B cell (primary cell): Measurements from ENCODE around the gene RBM20. TPM values are rescaled to one million over a fixed set of nuclear protein-coding genes. Genes with fewer than 3 reads are reported as not detected.

Experiments used
- ATAC-seq: fragments of 200-7000 bp; cut with Tn5 transposase; one replicate; pipeline ENCODE4 v1.10.0; 2021; ENCODE audit warnings: low read depth, mild to moderate bottlenecking, moderate number of reproducible peaks, moderate library complexity
- CTCF ChIA-PET: fragments of 350-600 bp; sonication (Branson Sonifier 250); formaldehyde crosslinking; loops from one replicate; lab custom pipeline; 2021; ENCODE audit warnings: antibody characterized with exemption, inconsistent platforms; lab: Charles Lee
- POLR2A ChIA-PET: fragments of 350-600 bp; sonication (Branson Sonifier 250); formaldehyde crosslinking; loops from one replicate; lab custom pipeline; 2021; ENCODE audit warnings: antibody characterized with exemption; lab: Charles Lee
- DNase-seq: peaks from one replicate; pipeline ENCODE4 v3.0.0; 2013
- H2AFZ ChIP-seq: 2 replicates; pipeline ENCODE4 v1.6.1; 2012; ENCODE audit warnings: mild to moderate bottlenecking, low read depth, low read length; ENCODE audit not compliant: insufficient read depth, poor library complexity, severe bottlenecking
- H3K27ac ChIP-seq, 2 donors: 1 replicate in 1 of 2; 2 replicates in 1 of 2; pipeline ENCODE4 v1.5.1; 2012 to 2013; ENCODE audit warnings: low read length in 2 of 2, mild to moderate bottlenecking in 2 of 2, moderate library complexity in 1 of 2
- H3K27me3 ChIP-seq, 4 experiments: fragments of 200-600 bp in 1 of 4; sonication (generic) in 1 of 4; replicated peaks in 1 of 4; 1 replicate in 2 of 4; 2 replicates in 2 of 4; pipeline versions ENCODE4 v1.6.1 to v1.7.0; 2013 to 2016; ENCODE audit warnings: low read length in 3 of 4, mild to moderate bottlenecking in 2 of 4, mixed read lengths in 1 of 4, moderate library complexity in 1 of 4; ENCODE audit not compliant: insufficient read depth in 4 of 4, control insufficient read depth in 3 of 4; ENCODE audit errors: control extremely low read depth in 1 of 4
- H3K36me3 ChIP-seq, 2 experiments: replicated peaks in 1 of 2; 1 replicate in 1 of 2; 2 replicates in 1 of 2; pipeline versions ENCODE4 v1.6.1 to v1.7.1; 2013; ENCODE audit warnings: low read length in 1 of 2; ENCODE audit not compliant: insufficient read depth in 2 of 2, control insufficient read depth in 1 of 2; ENCODE audit errors: control extremely low read depth in 1 of 2, extremely low read depth in 1 of 2
- H3K4me1 ChIP-seq, 2 donors: fragments of 200-600 bp in 1 of 2; sonication (generic) in 1 of 2; 1 replicate in 1 of 2; 2 replicates in 1 of 2; pipeline versions ENCODE4 v1.5.1 to v1.6.1; 2013 to 2017; ENCODE audit warnings: low read length in 2 of 2; ENCODE audit not compliant: control insufficient read depth in 2 of 2, insufficient read depth in 2 of 2
- H3K4me2 ChIP-seq: replicated peaks from 2 replicates; pipeline ENCODE3; 2012; ENCODE audit warnings: mild to moderate bottlenecking, low read depth, low read length; ENCODE audit not compliant: poor library complexity, severe bottlenecking
- H3K4me3 ChIP-seq, 5 experiments: fragments of 200-600 bp in 1 of 5; sonication (generic) in 1 of 5; 1 replicate in 3 of 5; 2 replicates in 2 of 5; pipeline versions ENCODE4 v1.5.1 to v1.7.0; 2011 to 2016; ENCODE audit warnings: low read length in 4 of 5, mild to moderate bottlenecking in 4 of 5, low read depth in 2 of 5, control low read depth in 1 of 5, moderate library complexity in 1 of 5; ENCODE audit not compliant: insufficient read depth in 1 of 5; ENCODE audit errors: control extremely low read depth in 1 of 5, extremely low read depth in 1 of 5
- H3K79me2 ChIP-seq: fragments of 200-600 bp; sonication (generic); one replicate; pipeline ENCODE4 v1.6.0; 2016; ENCODE audit warnings: low read length; ENCODE audit not compliant: control insufficient read depth, insufficient read depth
- H3K9ac ChIP-seq: fragments of 200-600 bp; sonication (generic); 2 replicates; pipeline ENCODE4 v1.6.1; 2017; ENCODE audit warnings: mild to moderate bottlenecking, low read length, moderate library complexity
- H3K9me3 ChIP-seq, 3 donors: one replicate each; pipeline versions ENCODE4 v1.6.1 to v1.7.1; 2013; ENCODE audit warnings: low read length in 2 of 3; ENCODE audit not compliant: control insufficient read depth in 2 of 3, insufficient read depth in 1 of 3; ENCODE audit errors: control extremely low read depth in 1 of 3
- H4K20me1 ChIP-seq: 2 replicates; pipeline ENCODE4 v1.6.0; 2012; ENCODE audit warnings: mild to moderate bottlenecking, low read length; ENCODE audit not compliant: insufficient read depth, control insufficient read depth, poor library complexity, severe bottlenecking
- H3K27ac Mint-ChIP-seq: one replicate; pipeline ENCODE4 v1.8.0; 2021; ENCODE audit warnings: mixed read lengths
- H3K27me3 Mint-ChIP-seq: one replicate; pipeline ENCODE4 v1.8.0; 2021; ENCODE audit warnings: mixed read lengths
- H3K4me1 Mint-ChIP-seq: one replicate; pipeline ENCODE4 v1.8.0; 2021; ENCODE audit warnings: mixed read lengths
- H3K4me3 Mint-ChIP-seq: one replicate; pipeline ENCODE4 v1.8.0; 2021; ENCODE audit warnings: mixed read lengths
- H3K9me3 Mint-ChIP-seq: one replicate; pipeline ENCODE4 v1.8.0; 2022; ENCODE audit warnings: mixed read lengths; ENCODE audit not compliant: insufficient read depth
- EZH2 ChIP-seq: IDR thresholded peaks from 2 replicates; pipeline ENCODE4 v1.6.1; 2012; ENCODE audit warnings: borderline replicate concordance, low read depth, mild to moderate bottlenecking, moderate library complexity, low read length; ENCODE audit not compliant: insufficient read depth, poor library complexity, severe bottlenecking
- WGBS: methylation state at CpG from one replicate; pipeline ENCODE4 v1.1.5; 2013; ENCODE audit warnings: missing lambda C conversion rate; ENCODE audit not compliant: insufficient coverage; 5-methylcytosine and 5-hydroxymethylcytosine counted together
- intact Hi-C: fragments of 100-400 bp; cut with micrococcal nuclease; formaldehyde crosslinking; loops from one replicate; pipeline ENCODE4 v1.10.0; 2022
- polyA plus RNA-seq: library from polyadenylated mRNA; depleted of rRNA; stranded (reverse); fragments of >200 nt; gene quantifications from 2 replicates; pipeline ENCODE4 v1.2.3, GENCODE V29; 2012
- total RNA-seq, 2 donors: library from RNA; stranded (reverse); fragments of 120-200 nt in 1 of 2; gene quantifications; 1 replicate in 1 of 2; 2 replicates in 1 of 2; pipeline versions ENCODE4 v1.2.3 to v1.2.4, GENCODE V29; 2013 to 2022
- TF ChIP-seq, protein P1 (sequence below): fragments of 200-600 bp; IDR thresholded peaks from one replicate; pipeline ENCODE4 v1.8.0; 2022; ENCODE audit warnings: antibody characterized with exemption, mild to moderate bottlenecking

RBM20 gene
- total and polyA plus RNA-seq, 2 donors (not counting 1 experiment from before 2014, with no cell fraction given) = not detected

DNA sequence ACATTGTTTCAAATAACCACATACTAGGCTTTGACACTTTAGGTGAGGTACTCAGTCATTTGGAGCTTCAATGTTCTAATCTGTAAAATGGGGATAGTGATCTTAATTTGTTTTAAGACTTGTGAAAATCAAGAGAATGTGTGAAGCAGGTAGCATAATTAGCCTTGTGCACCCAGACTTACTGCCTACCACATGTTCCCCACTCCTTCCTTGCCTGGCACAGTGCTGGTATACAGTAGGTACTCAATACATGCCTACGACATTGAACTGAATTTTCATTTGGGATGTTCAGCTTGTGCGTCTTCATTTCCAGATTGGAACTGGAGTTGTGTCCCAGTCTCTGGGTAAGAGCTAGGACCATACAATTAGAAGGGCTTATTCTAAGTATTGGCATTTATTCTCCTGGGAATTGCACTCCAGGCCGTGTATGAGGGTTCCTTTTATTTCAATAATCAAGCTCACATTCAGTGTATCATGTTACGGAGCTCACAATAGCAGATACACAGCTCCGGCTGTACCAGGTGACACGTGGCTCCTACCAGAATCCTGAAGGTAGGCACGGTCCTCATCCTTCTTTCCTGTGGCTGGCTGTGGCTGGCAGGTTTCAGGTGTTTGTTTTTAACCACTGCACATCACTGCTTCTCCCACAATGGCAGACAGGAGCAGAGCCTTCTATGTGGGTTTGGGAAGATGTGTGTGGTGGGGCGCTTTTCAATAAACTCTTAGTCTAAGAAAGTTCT, 118.1 kb downstream of the RBM20 start:
- intact Hi-C loops = no loop called here
- peaks cover 3% of the 10 kb centered on the region for H3K4me1 Mint-ChIP-seq
- no peak overlapping the region for H3K27ac Mint-ChIP-seq
- Histone ChIP-seq H3K27me3 (peaks cover 0 to 10% (median 6%) of the 10 kb centered on the region in 4 experiments), H3K36me3 (no peaks in the 10 kb centered on the region), H3K9me3 (no peaks in the 10 kb centered on the region), H3K4me3 (no peak overlapping the region), H3K4me1 (no peaks in the 10 kb centered on the region), H2AFZ (no peak overlapping the region), H3K79me2 (no peaks in the 10 kb centered on the region), H3K27ac (no peak overlapping the region), H3K9ac (no peak overlapping the region), H4K20me1 (no peaks in the 10 kb centered on the region), H3K4me2 (no peak overlapping the region)
- ATAC-seq (no peak), DNase-seq (no peak)
- H3K4me3 Mint-ChIP-seq = no peak overlapping the region
- no peak for TF ChIP-seq EZH2
- TF ChIP-seq, protein P1, sequence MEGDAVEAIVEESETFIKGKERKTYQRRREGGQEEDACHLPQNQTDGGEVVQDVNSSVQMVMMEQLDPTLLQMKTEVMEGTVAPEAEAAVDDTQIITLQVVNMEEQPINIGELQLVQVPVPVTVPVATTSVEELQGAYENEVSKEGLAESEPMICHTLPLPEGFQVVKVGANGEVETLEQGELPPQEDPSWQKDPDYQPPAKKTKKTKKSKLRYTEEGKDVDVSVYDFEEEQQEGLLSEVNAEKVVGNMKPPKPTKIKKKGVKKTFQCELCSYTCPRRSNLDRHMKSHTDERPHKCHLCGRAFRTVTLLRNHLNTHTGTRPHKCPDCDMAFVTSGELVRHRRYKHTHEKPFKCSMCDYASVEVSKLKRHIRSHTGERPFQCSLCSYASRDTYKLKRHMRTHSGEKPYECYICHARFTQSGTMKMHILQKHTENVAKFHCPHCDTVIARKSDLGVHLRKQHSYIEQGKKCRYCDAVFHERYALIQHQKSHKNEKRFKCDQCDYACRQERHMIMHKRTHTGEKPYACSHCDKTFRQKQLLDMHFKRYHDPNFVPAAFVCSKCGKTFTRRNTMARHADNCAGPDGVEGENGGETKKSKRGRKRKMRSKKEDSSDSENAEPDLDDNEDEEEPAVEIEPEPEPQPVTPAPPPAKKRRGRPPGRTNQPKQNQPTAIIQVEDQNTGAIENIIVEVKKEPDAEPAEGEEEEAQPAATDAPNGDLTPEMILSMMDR = no peak
- H3K9me3 Mint-ChIP-seq = no peaks in the 10 kb centered on the region
- 91% methylated on average over 6 of the region's 8 CpGs for WGBS
- POLR2A ChIA-PET = no interaction called here
- peaks cover 38% of the 10 kb centered on the region for H3K27me3 Mint-ChIP-seq
- CTCF ChIA-PET = interaction anchor here (0.5 to 0.8 kb wide), 3 partner anchors 12 to 81 kb away, joined by 3 read pairs; no protein-coding TSS in a partner anchor

DNA sequence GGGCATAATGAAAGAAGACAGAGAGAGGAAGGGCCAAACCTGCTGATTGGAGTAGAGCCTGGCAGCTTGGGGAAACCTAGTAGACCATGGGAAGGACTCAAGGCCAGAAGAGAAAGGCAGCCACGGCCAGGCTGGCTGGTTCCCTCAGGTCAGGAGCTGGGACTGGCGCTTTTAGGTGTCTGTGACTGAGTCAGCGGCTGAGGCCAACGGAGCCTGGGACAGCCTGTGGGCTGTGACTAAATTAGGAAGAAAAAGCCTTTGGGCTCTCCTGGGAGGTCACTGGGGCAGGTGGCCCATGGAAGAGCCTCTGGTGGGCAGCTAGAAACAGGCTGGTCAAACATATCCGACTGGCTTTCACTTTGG, 118.7 kb downstream of the RBM20 start:
- Histone ChIP-seq H3K4me2 (no peak overlapping the region), H3K27ac (no peak overlapping the region), H2AFZ (no peak overlapping the region), H3K9ac (no peak overlapping the region), H3K79me2 (no peaks in the 10 kb centered on the region), H3K4me1 (no peaks in the 10 kb centered on the region), H3K36me3 (no peaks in the 10 kb centered on the region), H4K20me1 (no peaks in the 10 kb centered on the region), H3K27me3 (peaks cover 0 to 10% (median 6%) of the 10 kb centered on the region in 4 experiments), H3K9me3 (no peaks in the 10 kb centered on the region), H3K4me3 (no peak overlapping the region)
- no peaks in the 10 kb centered on the region for H3K9me3 Mint-ChIP-seq
- peaks cover 38% of the 10 kb centered on the region for H3K27me3 Mint-ChIP-seq
- DNase-seq (no peak), ATAC-seq (no peak)
- H3K4me1 Mint-ChIP-seq = peaks cover 3% of the 10 kb centered on the region
- H3K4me3 Mint-ChIP-seq = no peak overlapping the region
- CTCF ChIA-PET = interaction anchor here (0.5 to 0.8 kb wide), 2 partner anchors 17 to 82 kb away, joined by 3 read pairs; no protein-coding TSS in a partner anchor
- TF ChIP-seq, protein P1 = no peak
- TF ChIP-seq EZH2 = no peak
- H3K27ac Mint-ChIP-seq = no peak overlapping the region
- POLR2A ChIA-PET = no interaction called here
- WGBS = 97% methylated on average over 5 of the region's 5 CpGs
- intact Hi-C loops = no loop called here
